A673 (cell line): ENCODE measurements around the gene PUM1. TPM values are rescaled to one million over a fixed set of nuclear protein-coding genes. Genes with fewer than 3 reads are reported as not detected.

Experiments
- BruUV-seq: library from RNA; stranded (reverse); fragments of 400-500 nt; replicated peaks from 2 replicates; lab custom pipeline; 2021; lab: Mats Ljungman, UMichigan
- CTCF ChIA-PET: fragments of 300-600 bp; sonication (Branson Sonifier 250); formaldehyde crosslinking; loops from one replicate; lab custom pipeline; 2022; ENCODE audit warnings: antibody characterized with exemption; lab: Charles Lee
- POLR2A ChIA-PET: fragments of 300-600 bp; sonication (Branson Sonifier 250); formaldehyde crosslinking; loops from one replicate; lab custom pipeline; 2022; ENCODE audit warnings: antibody characterized with exemption; ENCODE audit not compliant: low non-redundant PET; lab: Charles Lee
- DNase-seq: peaks from one replicate; pipeline ENCODE4 v3.0.0-alpha.2; 2015; ENCODE audit warnings: low spot score
- H3K27ac ChIP-seq: fragments of 200-600 bp; sonication (generic); 2 replicates; pipeline ENCODE4 v1.5.1; 2016; ENCODE audit warnings: mixed run types, low read depth, mild to moderate bottlenecking, mixed read lengths, antibody characterized with exemption, low read length; ENCODE audit not compliant: poor library complexity, severe bottlenecking
- H3K27me3 ChIP-seq: fragments of 200-600 bp; sonication (generic); replicated peaks from 2 replicates; pipeline ENCODE4 v1.6.1; 2017; ENCODE audit warnings: mixed run types, low read depth, mild to moderate bottlenecking, mixed read lengths, antibody characterized with exemption, low read length; ENCODE audit not compliant: insufficient read depth, poor library complexity
- H3K36me3 ChIP-seq: fragments of 200-600 bp; sonication (generic); 2 replicates; pipeline ENCODE4 v1.6.1; 2016; ENCODE audit warnings: mixed run types, mild to moderate bottlenecking, mixed read lengths, antibody characterized with exemption, low read length; ENCODE audit not compliant: insufficient read depth, poor library complexity, severe bottlenecking
- H3K4me1 ChIP-seq: fragments of 200-600 bp; sonication (generic); 2 replicates; pipeline ENCODE4 v1.6.1; 2017; ENCODE audit warnings: mixed run types, mild to moderate bottlenecking, mixed read lengths, antibody characterized with exemption, low read length; ENCODE audit not compliant: insufficient read depth, poor library complexity, severe bottlenecking
- H3K4me3 ChIP-seq: fragments of 200-600 bp; sonication (generic); 2 replicates; pipeline ENCODE4 v1.5.1; 2016; ENCODE audit warnings: low read depth, mixed run types, mild to moderate bottlenecking, mixed read lengths, low read length; ENCODE audit not compliant: poor library complexity, severe bottlenecking
- H3K9me3 ChIP-seq: fragments of 200-600 bp; sonication (generic); 2 replicates; pipeline ENCODE4 v1.6.1; 2016; ENCODE audit warnings: mixed run types, low read depth, mild to moderate bottlenecking, mixed read lengths, antibody characterized with exemption, low read length; ENCODE audit not compliant: poor library complexity, severe bottlenecking
- CTCF ChIP-seq: fragments of 300-800, 200-600 bp; sonication (generic); conservative IDR thresholded peaks from 2 replicates; pipeline ENCODE4 v1.5.1; 2017; ENCODE audit warnings: low read depth, mild to moderate bottlenecking, antibody characterized with exemption, low read length, moderate library complexity, mixed read lengths
- EZH2 ChIP-seq: fragments of 200-600 bp; sonication (generic); IDR thresholded peaks from 2 replicates; pipeline ENCODE4 v1.6.1; 2017; ENCODE audit warnings: borderline replicate concordance, low read depth, mild to moderate bottlenecking, mixed read lengths, antibody characterized with exemption, low read length; ENCODE audit not compliant: poor library complexity, severe bottlenecking
- intact Hi-C: fragments of 100-400 bp; cut with micrococcal nuclease; formaldehyde crosslinking; loops from one replicate; pipeline ENCODE4 v1.10.0; 2022; ENCODE audit not compliant: unreplicated experiment
- total RNA-seq: library from RNA; stranded (reverse); gene quantifications from 2 replicates; pipeline ENCODE4 v1.2.3, GENCODE V29; 2021

PUM1 gene
- total RNA-seq, 1 experiment from 2014 or later: 138 TPM

GRCh38 chr1:30884723-30885122, 180.8 kb downstream of the PUM1 start:
- Histone ChIP-seq H3K9me3 (no peaks in the 10 kb centered on the region), H3K4me3 (no peak overlapping the region), H3K27me3 (no peaks in the 10 kb centered on the region), H3K36me3 (no peaks in the 10 kb centered on the region), H3K27ac (no peak overlapping the region), H3K4me1 (peaks cover 10% of the 10 kb centered on the region)
- POLR2A ChIA-PET: no interaction called here
- BruUV-seq: no TSS peak
- CTCF ChIA-PET: no interaction called here
- intact Hi-C loops: no loop called here
- DNase-seq: no peak
- TF ChIP-seq EZH2 (no peak), CTCF (no peak)

GRCh38 chr1:30883389-30884172, 181.9 kb downstream of the PUM1 start:
- Histone ChIP-seq H3K27me3 (no peaks in the 10 kb centered on the region), H3K27ac (no peak overlapping the region), H3K4me1 (peaks cover 22% of the 10 kb centered on the region), H3K4me3 (no peak overlapping the region), H3K36me3 (no peaks in the 10 kb centered on the region), H3K9me3 (no peaks in the 10 kb centered on the region)
- TF ChIP-seq EZH2: no peak
- TF ChIP-seq CTCF: no peak
- no TSS peak for BruUV-seq
- ChIA-PET CTCF (no interaction called here), POLR2A (no interaction called here)
- intact Hi-C loops: no loop called here
- DNase-seq: no peak

GRCh38 chr1:30882678-30883388, 182.7 kb downstream of the PUM1 start:
- H3K9me3 ChIP-seq: no peaks in the 10 kb centered on the region
- intact Hi-C loops: no loop called here
- H3K4me1 ChIP-seq: peaks cover 23% of the 10 kb centered on the region
- H3K36me3 ChIP-seq: no peaks in the 10 kb centered on the region
- POLR2A ChIA-PET: no interaction called here
- H3K27me3 ChIP-seq: no peaks in the 10 kb centered on the region
- BruUV-seq: no TSS peak
- no peak overlapping the region for H3K4me3 ChIP-seq
- TF ChIP-seq EZH2 (no peak), CTCF (no peak)
- no peak for DNase-seq
- CTCF ChIA-PET: no interaction called here
- H3K27ac ChIP-seq: no peak overlapping the region

Other genes starting within 250 kb of the PUM1 start
- gene SDC3, start 157.0 kb downstream of the PUM1 start, total RNA-seq: 7.7 and 11.6 TPM in 2 replicates
- gene NKAIN1, start 174.2 kb upstream of the PUM1 start, total RNA-seq: 1.4 and 5.4 TPM in 2 replicates
- gene SNRNP40, start 231.1 kb upstream of the PUM1 start, total RNA-seq: 121 and 124 TPM in 2 replicates
- gene ZCCHC17, start 231.3 kb upstream of the PUM1 start, total RNA-seq: 48.4 and 48.8 TPM in 2 replicates